K562 treated with DMSO at 1 percent for 4 hours (cell line): ENCODE data around the gene UBE2D3. TPM values are rescaled to one million over a fixed set of nuclear protein-coding genes. Genes with fewer than 3 reads are reported as not detected.

Experiments used
- total RNA-seq: library from RNA; unstranded; fragments of 300-600 nt; gene quantifications from 2 replicates; pipeline ENCODE4 v1.2.3, GENCODE V29; 2022; ENCODE audit not compliant: insufficient read depth

Gene UBE2D3
- 141 and 152 TPM in 2 replicates for total RNA-seq

DNA sequence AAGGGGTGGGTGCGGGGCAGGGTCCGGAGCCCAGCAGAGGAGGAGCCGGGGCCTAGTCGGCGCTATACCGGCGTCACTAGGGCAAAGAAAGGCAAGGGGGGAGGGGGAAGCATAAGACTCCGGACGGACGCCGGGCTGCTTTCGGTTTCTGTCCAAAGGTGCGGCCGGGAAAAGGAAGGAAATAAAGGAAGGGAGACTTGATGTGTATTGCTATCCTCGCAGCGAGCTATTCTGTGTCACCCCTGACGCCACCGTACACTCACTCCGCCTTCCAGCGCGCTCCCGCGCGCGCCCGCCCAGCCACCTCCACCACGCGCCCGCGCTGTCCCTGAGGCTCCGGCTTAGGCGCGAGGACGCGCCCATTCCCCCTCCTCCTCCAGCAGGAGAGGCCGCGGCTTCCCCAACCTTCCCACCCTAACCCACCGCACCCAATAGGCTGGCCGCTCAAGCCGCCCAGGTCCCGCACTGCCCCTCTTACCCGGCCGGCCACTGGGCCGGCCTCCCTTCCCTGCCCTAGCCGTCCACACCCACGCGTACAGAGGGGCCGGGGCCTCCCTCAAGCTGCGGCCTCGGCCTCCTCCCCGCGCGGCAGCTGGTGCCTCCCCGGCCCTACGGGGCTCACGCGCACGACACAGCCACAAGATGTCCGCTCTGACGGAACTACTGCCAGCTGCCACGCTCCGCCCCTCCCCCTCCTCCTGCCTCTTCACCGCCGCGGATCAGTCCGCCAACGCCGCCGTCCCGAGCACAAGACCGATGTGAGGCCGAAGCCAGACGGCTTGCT is at the start of gene UBE2D3:
Gene UBE2D3, minus strand, starts transcription at position 662 of the 784 bp plus-strand sequence. CDS start 1,043 bp downstream, outside the sequence.

DNA sequence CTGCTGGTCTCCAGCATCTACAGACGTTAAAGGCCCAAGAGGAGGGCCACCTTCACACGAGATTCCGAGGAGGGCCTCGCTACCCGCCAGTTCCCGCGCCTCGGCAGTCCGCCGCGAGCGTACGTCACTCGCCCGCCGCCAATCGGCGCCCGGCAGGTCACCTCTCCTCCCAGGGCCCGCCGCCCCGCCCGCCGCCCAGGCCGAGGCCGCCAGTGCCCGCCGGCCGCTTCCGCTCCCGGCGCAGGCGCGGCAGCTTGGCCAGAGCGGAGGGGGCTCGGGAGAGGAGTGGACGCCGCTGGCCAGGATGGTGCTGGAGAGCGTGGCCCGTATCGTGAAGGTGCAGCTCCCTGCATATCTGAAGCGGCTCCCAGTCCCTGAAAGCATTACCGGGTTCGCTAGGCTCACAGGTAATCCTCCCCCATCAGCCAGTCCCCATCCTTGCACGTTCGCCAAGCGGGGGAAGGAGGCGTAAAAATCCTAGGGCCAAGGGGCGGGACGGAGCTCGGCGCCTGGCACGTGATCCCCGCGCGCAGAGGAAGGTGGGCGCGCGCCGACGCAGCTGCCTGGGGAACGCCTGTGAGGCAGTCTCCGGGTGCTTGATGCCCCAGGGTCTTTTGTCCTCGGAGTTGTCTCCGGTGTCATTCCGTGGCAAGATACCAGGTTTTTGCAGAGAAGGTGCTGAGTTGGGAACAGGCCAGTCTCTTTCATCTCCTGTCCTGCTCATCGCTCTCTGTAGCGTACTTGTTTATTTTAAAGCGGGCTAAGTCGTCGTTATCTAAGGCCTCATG is 41.6 kb upstream of the UBE2D3 start, which contains the start of gene CISD2:
Gene CISD2, plus strand, starts transcription at position 212 of the 788 bp plus-strand sequence. Its CDS starts 93 bp downstream, at position 305.

DNA sequence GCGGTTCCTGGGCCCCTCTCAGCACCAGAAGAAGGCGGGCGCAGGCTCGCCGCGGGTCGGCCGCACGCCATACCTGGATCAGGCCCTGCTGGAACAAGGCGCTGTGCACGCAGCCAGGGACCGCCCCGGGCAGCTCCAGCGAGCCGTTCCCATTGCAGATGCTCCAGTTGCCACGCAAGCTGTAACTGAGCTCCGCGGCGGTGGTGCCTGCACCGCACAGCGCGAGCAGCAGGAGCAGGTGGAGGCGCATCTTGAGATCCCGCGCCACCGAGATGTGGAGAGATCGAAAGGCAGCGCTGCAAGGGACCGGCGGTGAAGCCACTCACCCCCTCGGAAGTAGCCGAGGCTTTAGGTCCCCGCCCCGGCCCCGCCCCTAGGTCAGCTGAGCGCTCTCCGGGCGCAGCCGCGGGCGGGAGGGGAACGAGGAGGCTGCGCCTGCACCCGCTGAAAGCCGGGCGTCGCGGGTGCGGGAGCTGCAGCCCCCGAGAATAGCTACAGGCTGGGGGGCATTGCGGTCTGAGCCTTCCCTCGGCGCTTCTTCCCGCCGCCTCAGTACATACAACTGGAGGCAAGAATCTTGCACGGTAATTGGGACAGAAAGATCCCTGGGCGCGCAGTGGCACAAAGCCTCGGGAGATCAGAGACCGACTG is 66.6 kb downstream of the UBE2D3 start, which contains the start of gene MANBA:
Gene MANBA, minus strand, starts transcription at position 324 of the 651 bp plus-strand sequence. Its CDS starts 74 bp downstream, at position 250.

Other genes starting within 250 kb of the UBE2D3 start
- 16.8 and 20.2 TPM in 2 replicates for gene MANBA, start 66.6 kb downstream of the UBE2D3 start, total RNA-seq
- 38.1 and 38.3 TPM in 2 replicates for gene CISD2, start 41.4 kb upstream of the UBE2D3 start, total RNA-seq
- not detected in 2 replicates for gene SLC9B1, start 192.2 kb upstream of the UBE2D3 start, total RNA-seq
- 4.3 and 6.6 TPM in 2 replicates for gene SLC9B2, start 249.2 kb upstream of the UBE2D3 start, total RNA-seq